DMS 273 treated with DMSO at 0.1 percent for 48 hours (cell line): ENCODE measurements around the gene KIAA1671.

Experiments used
- DNase-seq: peaks from one replicate; lab custom pipeline; 2025; lab: John Stamatoyannopoulos, UW

The KIAA1671 gene

DNA sequence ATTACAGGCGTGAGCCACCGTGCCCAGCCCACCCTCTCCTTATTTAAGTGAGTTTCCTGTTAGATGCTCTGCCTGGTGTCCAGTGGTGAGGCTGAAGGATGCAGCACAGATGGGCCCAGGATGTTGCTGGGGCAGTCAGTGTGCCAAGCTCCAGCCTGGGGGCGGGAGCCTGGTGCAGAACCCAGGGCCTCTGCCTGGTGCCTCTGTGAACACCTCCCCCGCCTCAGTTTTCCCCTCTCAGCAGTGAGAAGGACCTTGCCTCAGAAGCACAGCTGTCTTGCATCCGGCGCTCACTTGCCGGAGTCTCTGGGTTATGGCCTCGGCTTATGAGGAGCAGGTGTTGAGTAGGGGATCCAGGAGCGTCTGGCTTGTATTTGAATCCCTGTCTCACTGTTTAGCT is 116.2 kb downstream of the KIAA1671 start:
- DNase-seq: no peak

DNA sequence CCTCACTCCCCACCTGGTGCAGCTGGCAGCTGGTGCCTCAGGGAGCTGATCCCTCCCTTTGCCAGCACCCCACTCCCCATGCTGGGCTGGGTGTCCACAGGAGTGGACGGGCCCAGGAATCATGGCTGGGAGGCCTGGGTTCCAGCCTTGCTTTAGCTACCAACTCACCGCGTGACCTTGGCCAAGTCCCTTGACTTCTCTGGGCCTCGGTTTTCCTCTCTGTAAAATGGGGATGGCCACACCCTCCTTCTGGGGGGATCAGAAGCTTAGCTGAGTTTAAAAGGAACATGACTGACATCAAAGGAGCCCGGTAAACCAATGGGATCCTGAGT is 116.9 kb downstream of the KIAA1671 start:
- no peak for DNase-seq

DNA sequence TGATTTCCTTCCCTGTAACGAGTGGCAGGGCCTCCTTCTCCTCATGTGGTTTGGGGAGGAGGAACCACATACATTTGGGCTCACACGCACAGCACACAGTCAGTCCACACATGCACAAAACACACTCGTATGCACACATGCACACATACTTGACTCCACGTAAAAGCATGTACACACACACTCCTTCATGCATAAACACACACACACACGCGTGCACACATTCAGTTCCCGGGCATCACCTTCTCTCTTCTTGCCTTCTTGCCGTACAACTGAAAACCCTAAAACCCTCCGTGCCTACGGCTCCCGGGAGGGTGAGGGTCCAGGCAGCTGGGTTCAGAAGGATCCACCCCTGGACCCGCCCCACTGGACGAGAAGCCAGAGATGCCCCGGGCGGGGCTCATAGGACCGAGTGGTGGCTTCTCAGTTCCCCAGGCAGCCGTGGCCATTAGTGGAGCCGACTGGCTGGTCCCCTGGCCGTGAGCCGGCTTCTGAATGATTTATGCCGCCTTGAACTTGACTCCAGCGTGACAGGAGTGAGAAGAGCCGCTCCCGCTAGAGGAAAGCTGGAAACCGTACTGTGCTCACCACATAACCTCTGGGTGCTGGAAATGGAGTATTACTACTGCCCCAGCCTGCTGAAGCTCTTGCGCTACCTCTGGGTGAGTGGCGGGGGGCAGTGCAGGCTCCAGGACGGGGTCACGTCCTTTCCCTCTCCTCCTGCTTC is 117.4 kb downstream of the KIAA1671 start:
- no peak for DNase-seq

DNA sequence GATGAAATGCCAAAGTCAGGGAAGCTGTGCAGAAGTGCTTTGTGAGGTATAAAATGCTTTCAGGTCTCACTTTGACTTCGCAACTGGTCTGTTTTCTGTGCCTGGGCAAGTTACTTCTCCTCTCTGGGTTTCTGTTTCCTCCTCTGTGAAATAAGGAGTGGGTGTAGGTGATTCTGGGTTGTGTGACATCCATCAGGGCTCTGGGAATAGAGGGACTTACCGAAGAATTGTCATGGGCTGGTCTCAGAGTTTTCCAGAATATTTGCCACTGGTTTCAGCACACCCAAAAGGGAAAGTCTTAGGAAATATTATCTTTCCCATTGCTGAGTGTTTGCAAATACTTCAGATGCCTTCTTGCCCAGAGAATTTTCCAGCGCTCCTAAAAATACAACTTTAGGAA is 118.4 kb downstream of the KIAA1671 start:
- DNase-seq: no peak

DNA sequence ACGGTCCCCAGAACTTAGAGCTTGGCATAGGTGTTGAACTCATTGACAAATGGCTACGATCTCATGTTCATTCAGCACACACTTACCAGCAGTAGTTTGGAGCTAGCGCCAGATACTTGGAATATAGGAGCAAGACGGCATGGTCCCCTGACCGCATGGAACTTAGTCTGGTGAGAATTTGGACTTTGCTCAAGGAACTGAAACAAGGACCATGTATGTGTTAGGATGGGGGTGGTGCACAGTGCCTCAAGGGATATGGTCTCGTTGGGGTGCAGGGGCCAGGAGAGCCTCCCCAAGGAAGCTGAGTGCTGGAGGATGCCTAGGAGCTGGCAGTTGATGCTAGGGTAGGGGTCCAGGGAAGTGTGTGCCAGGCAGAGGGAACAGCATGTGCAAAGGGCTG is 119.2 kb downstream of the KIAA1671 start:
- no peak for DNase-seq

DNA sequence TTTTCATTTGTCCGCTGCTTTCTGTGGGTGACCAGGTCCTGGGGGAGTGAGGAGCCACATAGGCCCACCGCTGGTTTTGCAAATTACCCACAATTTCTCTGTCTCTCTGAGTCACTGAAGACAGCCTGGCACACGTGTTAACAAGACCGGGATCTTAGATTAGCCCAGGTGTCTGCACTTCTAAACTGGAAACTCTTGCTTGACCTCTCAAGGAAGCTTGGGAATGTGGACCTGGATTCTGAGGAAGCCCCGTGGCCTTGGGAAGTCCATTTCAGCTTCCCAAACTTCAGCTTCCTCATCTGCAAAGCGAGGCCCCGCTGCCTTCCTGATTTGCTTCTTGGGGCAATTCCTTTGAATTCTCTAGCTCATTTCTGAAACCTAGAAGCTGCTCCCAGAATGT is 119.9 kb downstream of the KIAA1671 start:
- no peak for DNase-seq

DNA sequence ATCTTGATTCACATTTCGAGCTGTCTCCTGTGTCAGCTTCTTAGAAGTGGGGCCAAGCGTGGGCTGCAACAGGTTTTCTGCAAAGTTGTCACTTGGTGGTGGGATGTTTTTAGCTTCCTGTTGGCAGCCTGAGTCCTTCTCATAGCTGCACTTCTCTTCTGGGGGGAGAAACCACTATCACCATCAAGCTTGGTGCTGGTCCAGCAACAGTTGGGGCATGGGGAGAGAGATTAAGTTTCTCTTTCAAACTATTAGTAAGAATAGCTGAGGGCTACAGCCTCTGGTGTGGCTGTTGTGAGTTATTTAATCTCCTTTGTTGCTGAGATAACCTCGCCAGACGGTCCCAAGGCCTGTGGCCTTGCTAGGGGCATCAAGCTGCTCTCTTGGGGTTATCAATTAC is 123.8 kb downstream of the KIAA1671 start:
- DNase-seq: no peak

DNA sequence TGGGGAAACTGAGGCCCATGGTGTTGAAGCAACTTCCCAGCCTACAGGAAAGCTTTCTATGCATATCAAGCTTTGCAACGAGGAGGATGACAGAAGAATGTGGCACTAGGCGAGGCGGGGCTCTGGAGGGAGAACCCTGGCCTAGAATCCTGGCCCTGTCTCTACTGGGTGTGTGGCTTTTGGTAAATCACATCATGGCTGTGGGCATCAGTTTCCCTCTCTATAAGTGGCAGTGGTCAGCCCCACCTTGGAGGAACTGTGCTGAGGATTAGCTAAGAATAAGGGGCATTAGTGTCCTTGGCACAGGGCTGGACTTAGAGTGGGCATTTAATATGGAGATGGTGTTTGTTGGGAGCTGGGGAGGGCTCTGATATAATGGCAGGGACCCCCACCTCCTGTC is 124.5 kb downstream of the KIAA1671 start:
- no peak for DNase-seq

DNA sequence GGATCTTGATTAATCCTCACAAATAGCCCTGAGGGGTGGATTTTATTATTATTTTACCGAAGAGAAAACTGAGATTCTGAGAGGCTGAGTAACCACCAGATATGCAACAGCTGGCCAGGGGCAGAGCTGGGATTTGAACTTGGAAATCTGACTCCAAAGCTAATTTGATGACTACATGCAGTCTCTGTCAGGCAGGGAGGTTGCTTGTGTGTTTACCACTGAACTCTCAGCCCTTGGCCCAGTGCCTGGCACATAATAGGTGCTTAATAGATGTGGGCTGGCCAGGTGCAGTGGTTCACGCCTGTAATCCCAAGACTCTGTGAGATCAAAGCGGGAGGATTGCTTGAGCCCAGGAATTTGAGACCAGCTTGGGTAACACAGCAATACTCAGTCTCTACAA is 125.4 kb downstream of the KIAA1671 start:
- DNase-seq: no peak

DNA sequence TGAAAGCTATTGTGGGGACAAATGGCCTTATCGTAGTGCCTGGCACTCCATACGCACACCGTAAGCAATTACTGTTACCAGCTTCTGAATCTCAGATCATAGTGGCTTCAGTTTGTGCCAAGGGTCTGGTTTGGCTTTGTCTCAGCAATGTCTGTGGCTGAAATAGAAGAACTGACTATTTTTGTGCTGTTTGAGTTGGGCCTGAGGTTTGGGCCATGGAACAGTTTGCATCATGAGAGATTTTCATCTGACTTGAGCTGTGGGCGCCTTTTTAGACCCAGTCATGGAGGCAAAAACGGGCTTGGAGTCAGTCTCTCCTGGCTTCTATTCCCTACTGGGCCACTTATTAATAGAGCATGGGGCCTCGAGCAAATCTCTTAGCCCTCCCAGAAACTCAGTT is 126.1 kb downstream of the KIAA1671 start:
- DNase-seq: no peak

DNA sequence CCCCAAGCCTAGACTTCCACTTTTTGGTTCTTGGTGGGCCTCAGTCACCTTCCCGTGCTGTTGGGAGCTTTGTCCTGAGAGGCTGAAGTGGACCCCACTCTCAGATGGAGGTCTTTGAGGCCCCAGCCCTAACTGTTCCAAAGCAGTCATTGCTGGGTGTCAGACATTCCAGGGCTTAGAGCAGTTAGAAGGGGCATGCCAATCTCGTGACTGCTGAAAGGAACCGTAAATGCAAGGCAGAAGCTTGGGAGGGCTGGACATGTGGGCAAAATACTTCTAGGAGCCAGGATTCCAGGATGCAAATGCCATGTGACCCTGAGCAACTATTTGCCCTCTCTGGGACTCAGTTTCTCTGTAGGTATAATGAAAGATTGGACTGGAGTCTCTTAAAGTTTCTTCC is 128.3 kb downstream of the KIAA1671 start:
- DNase-seq: no peak

DNA sequence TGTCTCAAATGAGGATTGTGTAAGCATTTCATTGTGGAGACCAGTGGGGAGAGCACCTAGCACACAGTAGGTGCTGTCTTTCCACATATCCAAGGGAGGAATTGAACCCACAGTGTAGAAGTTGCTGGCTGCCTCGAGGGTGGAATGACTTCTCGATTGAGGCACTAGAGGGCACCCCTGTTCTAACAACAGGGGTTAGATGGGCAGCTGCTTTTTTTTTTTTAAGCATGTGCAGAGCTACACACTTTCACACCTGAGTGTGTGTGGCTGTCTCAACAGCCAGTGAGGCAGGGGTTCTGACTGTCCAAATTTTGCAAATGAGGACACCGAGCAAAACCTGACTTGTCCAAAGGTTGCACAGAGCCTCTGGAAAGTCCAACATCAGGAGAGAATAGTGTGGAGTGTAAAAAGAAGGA is 128.9 kb downstream of the KIAA1671 start:
- no peak for DNase-seq

DNA sequence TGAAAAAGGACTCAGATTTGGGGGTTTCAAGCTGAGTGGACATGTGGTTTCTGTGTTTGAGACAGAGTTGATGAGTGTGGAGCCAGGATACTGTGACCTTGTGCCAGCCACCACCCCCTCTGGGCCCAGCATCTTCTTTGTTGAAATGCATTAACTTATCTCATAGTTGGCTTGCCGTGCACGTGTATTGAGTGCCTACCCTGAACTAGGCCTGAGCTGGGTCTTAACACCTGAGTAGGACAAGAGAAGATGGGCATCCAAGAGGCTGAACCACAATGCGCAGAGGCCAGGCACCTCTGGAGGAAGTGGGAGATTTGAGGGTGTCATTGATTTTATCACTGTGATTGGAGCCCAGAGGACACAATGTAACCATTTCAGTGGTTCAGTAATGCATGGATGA is 129.6 kb downstream of the KIAA1671 start:
- DNase-seq: no peak

DNA sequence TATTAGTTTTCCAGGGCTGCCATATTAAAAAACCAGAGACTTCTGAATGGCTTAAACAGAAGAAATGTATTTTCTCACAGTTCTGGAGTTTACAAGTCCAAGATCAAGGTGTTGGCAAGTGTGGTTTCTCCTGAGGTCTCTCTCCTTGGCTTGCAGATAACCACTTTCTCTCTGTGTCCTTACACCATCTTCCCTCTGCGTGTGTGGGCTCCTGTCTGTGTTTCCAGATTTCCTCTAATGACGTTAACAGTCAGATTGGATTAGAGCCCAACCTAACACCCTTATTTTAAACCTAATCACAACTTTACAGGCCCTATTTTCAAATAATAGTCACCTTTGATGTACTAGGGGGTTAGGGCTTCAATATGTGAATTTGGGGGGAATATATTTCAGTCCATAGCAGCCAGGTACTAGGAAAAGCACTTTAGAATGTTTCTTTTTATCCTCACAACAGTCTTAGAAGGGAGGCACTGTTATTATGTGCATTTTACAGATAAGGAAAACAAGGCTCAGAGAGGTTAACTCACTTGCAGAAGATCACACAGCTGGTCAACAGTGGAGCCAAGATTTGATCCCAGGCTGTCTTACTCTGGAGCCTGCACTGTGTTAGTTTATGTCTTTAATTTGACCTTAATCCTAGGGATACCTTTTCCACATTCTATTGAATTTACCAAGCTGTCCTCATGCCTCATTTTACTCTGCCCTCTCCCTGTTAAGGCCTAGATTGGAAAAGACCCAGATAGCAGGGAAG is 130.7 kb downstream of the KIAA1671 start:
- no peak for DNase-seq

DNA sequence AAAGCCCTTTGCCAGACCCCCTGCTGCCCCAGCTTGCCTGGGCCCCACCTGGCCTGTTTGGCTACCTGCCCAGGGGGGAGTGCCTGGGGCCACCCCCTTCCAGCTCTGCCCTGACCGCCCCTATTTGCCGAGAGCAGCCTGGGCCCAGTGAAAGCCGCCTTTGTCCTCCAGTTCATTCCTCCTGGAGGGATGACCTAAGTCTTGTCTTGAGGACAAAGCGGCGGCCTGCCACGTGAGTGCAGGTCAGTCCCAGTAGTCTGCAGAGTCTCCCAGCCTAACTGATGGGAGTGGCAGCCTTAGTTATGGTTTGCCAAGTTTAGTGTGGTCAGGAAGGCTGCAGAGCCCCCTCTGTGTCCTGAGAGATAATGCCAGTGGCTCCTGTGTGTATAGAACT is 131.3 kb downstream of the KIAA1671 start:
- DNase-seq: peak; percentile 39

DNA sequence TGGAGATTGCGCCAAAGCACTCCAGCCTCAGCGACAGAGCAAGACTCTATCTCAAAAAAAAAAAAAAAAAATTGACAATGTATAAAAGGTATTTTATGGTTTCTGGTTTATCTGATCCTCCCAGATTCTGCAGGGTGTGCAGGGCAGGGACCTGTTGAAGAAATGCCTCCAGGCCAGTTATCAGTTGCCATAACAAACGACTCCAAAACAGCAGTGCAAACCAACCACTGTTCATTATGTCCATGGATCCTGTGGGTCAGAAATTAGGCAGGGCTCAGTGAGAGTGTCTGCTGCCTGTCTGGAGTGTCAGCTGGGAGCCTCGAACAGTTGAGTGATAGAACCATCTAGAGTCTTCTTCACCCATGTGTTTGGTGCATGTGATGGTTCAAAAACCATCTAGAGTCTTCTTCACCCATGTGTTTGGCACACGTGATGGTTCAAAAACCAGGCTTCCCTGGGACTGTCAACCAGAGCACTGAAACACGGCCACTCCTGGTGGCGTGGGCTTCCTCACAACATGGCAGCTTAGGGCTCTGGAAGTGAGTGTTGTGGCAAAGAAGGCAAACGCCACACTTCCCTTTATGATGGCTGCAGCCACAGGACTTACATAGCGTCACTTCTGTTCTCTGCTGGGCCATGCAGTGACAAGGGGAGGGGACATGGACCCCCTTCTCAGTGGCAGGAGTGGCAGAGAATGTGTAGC is 132.0 kb downstream of the KIAA1671 start:
- DNase-seq: no peak

DNA sequence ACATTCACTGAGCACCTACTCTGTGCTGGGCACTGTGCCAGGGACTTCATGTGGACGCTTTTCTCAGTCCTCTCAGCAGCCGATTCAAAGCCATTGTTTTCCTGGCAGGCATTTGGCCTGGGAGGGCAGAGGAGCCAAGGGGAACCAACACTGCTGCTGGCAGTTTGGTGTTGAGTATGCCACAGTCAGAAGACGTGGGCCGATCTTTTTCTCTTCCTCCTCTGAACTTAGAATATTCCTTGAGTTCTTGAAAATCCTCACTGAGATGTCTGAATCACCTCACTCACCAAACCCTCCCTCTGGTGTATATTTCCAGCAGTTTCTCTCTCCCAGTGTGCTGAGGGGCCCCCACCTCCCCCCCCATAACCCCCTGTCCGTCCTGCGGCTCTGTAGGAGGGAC is 132.6 kb downstream of the KIAA1671 start:
- no peak for DNase-seq

DNA sequence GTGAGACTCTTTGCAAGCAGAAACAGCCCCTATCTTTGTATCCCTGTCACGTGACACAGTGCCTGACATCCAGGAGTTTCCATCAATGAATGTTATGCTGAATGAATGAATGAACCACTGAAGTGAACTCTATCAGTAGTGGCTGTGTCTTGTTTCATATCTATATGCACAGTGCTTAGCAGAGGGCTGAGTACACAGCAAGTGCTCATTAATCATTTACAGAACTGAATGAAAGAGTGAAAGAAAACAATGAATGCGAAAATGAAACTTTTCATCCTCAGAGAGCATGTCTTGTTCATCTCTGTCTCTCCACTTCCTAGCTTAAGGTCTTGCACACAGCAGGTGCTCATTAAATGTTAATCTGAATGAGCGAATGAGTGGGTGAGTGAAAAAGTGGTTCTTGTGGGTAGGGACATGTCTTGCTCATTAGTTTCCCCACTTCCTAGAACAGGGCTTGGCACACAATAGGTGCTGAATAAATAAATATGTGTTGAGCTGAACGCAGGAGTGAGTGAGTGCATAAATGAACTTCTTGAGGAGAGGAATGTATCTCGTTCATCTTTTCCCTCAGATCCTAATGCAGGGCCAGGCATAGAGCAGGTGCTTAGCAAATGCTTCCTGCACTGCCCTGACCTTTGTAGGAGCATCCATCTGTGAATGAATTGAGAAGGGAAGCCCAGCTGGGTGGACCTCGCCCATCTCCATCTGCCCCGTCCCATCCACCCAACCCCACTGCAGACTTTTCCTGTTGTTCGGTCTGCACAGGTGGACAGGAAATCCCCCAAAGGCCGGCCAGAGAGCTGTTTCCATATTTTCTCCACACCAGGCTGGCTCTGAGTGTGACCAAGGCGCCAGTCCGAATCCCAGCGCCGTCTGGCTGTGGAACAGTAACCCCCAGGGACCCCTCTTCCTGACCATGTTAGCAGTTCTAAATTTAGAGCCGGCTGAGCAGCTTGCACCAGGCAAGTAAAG is 133.7 kb downstream of the KIAA1671 start:
- DNase-seq: no peak

DNA sequence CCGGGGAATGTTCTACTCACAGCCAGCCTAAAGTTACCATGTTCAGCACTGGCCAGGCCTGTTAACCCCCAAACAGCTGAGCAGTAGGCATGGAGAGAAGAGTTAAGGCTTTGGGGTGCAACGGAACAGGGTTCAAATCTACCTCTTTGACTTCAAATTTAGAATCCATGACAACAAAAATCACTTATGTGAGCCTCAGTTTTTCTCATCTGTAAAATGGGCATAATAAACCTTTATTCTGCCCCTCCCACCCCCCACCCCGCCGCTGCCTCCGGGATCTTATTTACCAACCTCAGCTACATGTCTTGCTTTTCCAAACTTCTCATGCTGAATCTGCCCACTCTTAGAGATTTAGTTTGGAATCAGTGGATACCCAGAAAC is 134.4 kb downstream of the KIAA1671 start:
- DNase-seq: no peak

DNA sequence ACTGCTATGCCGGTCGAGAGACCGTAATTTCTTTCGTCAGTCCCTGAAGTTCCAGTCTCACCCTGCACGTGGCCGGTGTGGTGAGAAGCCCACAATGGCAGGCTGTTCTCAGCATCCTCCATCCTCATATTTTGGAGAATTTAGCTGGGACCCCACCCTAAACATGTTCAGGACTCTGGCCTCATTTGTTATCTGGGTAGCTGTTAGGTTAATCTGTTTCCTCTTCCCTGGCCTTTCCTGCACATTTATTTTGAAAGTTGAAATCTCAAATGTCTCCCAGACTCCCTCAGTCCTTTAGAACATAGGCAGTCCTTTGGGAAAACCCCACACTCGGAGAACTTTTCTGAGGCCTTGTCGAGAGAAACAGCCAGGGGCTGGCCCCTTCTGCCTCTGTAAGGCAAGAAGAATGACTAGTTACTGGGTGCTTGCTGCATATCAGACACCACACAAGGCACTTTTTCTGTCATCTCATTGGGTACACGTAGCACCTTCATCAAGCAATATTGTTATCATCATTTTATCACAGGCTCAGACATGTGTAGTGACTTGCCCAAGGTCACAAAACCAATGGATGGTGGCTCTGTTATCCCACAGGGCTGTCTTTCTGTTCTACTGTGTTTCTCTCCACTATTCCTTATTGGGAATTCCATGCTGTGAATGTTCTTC is 137.8 kb downstream of the KIAA1671 start:
- no peak for DNase-seq

DNA sequence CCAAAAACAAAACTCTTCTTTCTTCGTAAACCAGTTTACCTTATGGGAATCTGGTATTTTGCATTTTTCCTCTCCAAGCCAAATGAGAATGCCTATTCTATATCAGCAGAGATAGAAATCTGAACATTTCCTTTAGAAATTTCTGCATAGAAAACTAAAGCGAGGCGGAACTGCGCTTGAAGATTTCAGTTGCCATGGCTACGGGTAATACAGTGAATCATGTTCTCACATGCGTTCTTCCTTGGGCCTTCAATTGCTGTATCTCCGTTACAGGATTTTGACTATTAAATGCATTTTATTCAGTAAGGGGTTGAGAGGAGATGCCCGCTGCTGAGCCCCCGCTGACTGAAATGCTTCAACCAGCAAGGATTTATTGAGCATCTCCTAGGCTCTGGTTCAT is 138.9 kb downstream of the KIAA1671 start:
- no peak for DNase-seq

DNA sequence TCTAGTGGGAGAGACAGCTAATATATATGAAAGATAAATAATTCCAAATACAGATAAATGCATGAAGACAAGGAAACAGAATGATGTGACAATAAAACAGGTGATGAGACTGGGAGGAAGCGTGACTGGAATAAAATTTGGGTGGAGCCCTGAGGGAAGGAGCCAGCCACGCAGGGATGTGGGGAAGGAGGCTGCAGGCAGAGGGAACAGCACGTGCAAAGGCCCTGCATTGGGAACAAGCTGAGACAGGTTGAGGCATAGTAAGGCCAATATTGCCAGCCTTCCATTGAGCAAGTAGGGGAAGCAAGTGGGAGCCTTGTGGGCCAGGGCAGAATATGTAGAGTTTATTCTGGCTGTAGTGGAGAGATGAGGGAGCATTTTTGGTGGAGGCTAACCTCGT is 139.6 kb downstream of the KIAA1671 start:
- DNase-seq: no peak
